GM23338 (cell line): ENCODE measurements around the gene ILF2. TPM values are rescaled to one million over a fixed set of nuclear protein-coding genes. Genes with fewer than 3 reads are reported as not detected.

Experiments
- ATAC-seq: fragments of 200-7000 bp; cut with Tn5 transposase; 3 replicates; pipeline ENCODE4 v1.9.1; 2020
- DNase-seq: peaks from one replicate; pipeline ENCODE4 v3.0.0-alpha.2; 2015; ENCODE audit warnings: low spot score
- H2AFZ ChIP-seq: fragments of 200-600 bp; sonication (generic); 2 replicates; pipeline ENCODE4 v1.8.0; 2016; ENCODE audit warnings: antibody characterized with exemption, mild to moderate bottlenecking, moderate library complexity
- H3F3A ChIP-seq: fragments of 200-600 bp; sonication (generic); replicated peaks from 2 replicates; pipeline ENCODE4 v1.8.0; 2017; ENCODE audit warnings: antibody characterized with exemption, mixed run types, low read depth
- H3K27ac ChIP-seq: fragments of 200-600 bp; sonication (generic); 2 replicates; pipeline ENCODE4 v1.6.1; 2016; ENCODE audit warnings: low read depth
- H3K27me3 ChIP-seq: fragments of 200-600 bp; sonication (generic); 2 replicates; pipeline ENCODE4 v1.8.0; 2016; ENCODE audit warnings: mild to moderate bottlenecking, mixed run types, moderate library complexity; ENCODE audit not compliant: insufficient read depth
- H3K36me3 ChIP-seq: fragments of 200-600 bp; sonication (generic); 2 replicates; pipeline ENCODE4 v1.8.0; 2016; ENCODE audit warnings: mild to moderate bottlenecking; ENCODE audit not compliant: insufficient read depth
- H3K4me1 ChIP-seq: fragments of 200-600 bp; sonication (generic); 2 replicates; pipeline ENCODE4 v1.8.0; 2016; ENCODE audit warnings: mild to moderate bottlenecking, moderate library complexity; ENCODE audit not compliant: insufficient read depth
- H3K4me2 ChIP-seq: fragments of 200-600 bp; sonication (generic); 2 replicates; pipeline ENCODE4 v1.7.1; 2017; ENCODE audit warnings: mixed run types
- H3K4me3 ChIP-seq: fragments of 200-600 bp; sonication (generic); 2 replicates; pipeline ENCODE4 v1.6.1; 2016; ENCODE audit warnings: mixed run types
- H3K79me2 ChIP-seq: fragments of 200-600 bp; sonication (generic); replicated peaks from 2 replicates; pipeline ENCODE4 v1.8.0; 2017; ENCODE audit warnings: mild to moderate bottlenecking; ENCODE audit not compliant: insufficient read depth
- H3K9me2 ChIP-seq: fragments of 200-600 bp; sonication (generic); 2 replicates; pipeline ENCODE4 v1.8.0; 2017; ENCODE audit not compliant: insufficient read depth
- H4K20me1 ChIP-seq: fragments of 200-600 bp; sonication (generic); replicated peaks from 2 replicates; pipeline ENCODE4 v1.8.0; 2017; ENCODE audit warnings: mild to moderate bottlenecking; ENCODE audit not compliant: insufficient read depth
- H3K27ac Mint-ChIP-seq: 2 replicates; pipeline ENCODE4 v1.8.0; 2020; ENCODE audit warnings: inconsistent platforms, mild to moderate bottlenecking, moderate library complexity, mixed read lengths
- H3K27me3 Mint-ChIP-seq: 3 replicates; pipeline ENCODE4 v1.8.0; 2022; ENCODE audit warnings: low read depth, mild to moderate bottlenecking, moderate library complexity, mixed read lengths, inconsistent platforms; ENCODE audit not compliant: insufficient read depth, poor library complexity
- H3K36me3 Mint-ChIP-seq: 3 replicates; pipeline ENCODE4 v1.8.0; 2021; ENCODE audit warnings: low read depth, mild to moderate bottlenecking, inconsistent platforms, moderate library complexity, mixed read lengths
- H3K4me1 Mint-ChIP-seq: 3 replicates; pipeline ENCODE4 v1.8.0; 2020; ENCODE audit warnings: mild to moderate bottlenecking, inconsistent platforms, mixed read lengths
- H3K4me3 Mint-ChIP-seq: 3 replicates; pipeline ENCODE4 v1.8.0; 2021; ENCODE audit warnings: moderate library complexity, mild to moderate bottlenecking, inconsistent platforms, mixed read lengths
- H3K9me3 Mint-ChIP-seq: 3 replicates; pipeline ENCODE4 v1.8.0; 2020; ENCODE audit warnings: moderate library complexity, mild to moderate bottlenecking, inconsistent platforms, mixed read lengths
- CREB1 ChIP-seq: fragments of 250-450 bp; sonication (Bioruptor Pico); IDR thresholded peaks from 2 replicates; pipeline ENCODE4 v1.5.0; 2020; ENCODE audit warnings: low read depth, mild to moderate bottlenecking, moderate library complexity
- EZH2 ChIP-seq: fragments of 200-600 bp; sonication (generic); IDR thresholded peaks from one replicate; pipeline ENCODE4 v1.8.0; 2017; ENCODE audit warnings: antibody characterized with exemption, mild to moderate bottlenecking, low read depth; ENCODE audit not compliant: unreplicated experiment
- EZH2phosphoT487 ChIP-seq: fragments of 200-600 bp; sonication (generic); IDR thresholded peaks from one replicate; pipeline ENCODE4 v1.8.1; 2018; ENCODE audit warnings: antibody characterized with exemption; ENCODE audit not compliant: unreplicated experiment
- JUNB ChIP-seq: IDR thresholded peaks from one replicate; pipeline ENCODE4 v1.6.1; 2016; ENCODE audit warnings: antibody characterized with exemption; ENCODE audit not compliant: unreplicated experiment
- NANOG ChIP-seq: IDR thresholded peaks from 2 replicates; pipeline ENCODE4 v1.6.1; 2016; ENCODE audit warnings: antibody characterized with exemption, borderline replicate concordance
- POLR2AphosphoS5 ChIP-seq: IDR thresholded peaks from 2 replicates; pipeline ENCODE4 v1.6.1; 2016; ENCODE audit warnings: antibody characterized with exemption, low read depth
- STAT1 ChIP-seq: IDR thresholded peaks from one replicate; pipeline ENCODE4 v1.6.1; 2016; ENCODE audit warnings: antibody characterized with exemption; ENCODE audit not compliant: unreplicated experiment
- ZNF114 ChIP-seq: fragments of 250-450 bp; sonication (Bioruptor Pico); IDR thresholded peaks from 2 replicates; pipeline ENCODE4 v1.5.0; 2020; ENCODE audit warnings: mild to moderate bottlenecking, moderate library complexity
- ZNF331 ChIP-seq: fragments of 250-450 bp; sonication (Bioruptor Pico); IDR thresholded peaks from 2 replicates; pipeline ENCODE4 v1.5.0; 2020; ENCODE audit warnings: low read depth, mild to moderate bottlenecking, moderate library complexity
- polyA plus RNA-seq: library from polyadenylated mRNA; unstranded; fragments of >200 nt; fragmentation: Nextera tagmentation; extraction: Ambion mirVana; gene quantifications from 2 replicates; pipeline ENCODE4 v1.2.1, GENCODE V29; 2016
- total RNA-seq: library from RNA; depleted of rRNA; stranded (reverse); fragments of >200 nt; shearing (Covaris generic); gene quantifications from 2 replicates; pipeline ENCODE4 v1.2.3, GENCODE V29; 2014
- TF ChIP-seq, protein P1 (sequence below): IDR thresholded peaks from one replicate; pipeline ENCODE4 v1.6.1; 2018; ENCODE audit warnings: antibody characterized with exemption; ENCODE audit not compliant: unreplicated experiment
- TF ChIP-seq, protein P2 (sequence below), 2 experiments: fragments of 200-600 bp in 1 of 2; sonication (generic) in 1 of 2; conservative IDR thresholded peaks; 2 replicates each; pipeline versions ENCODE4 v1.5.1 to v1.6.1; 2016 to 2017; ENCODE audit warnings: antibody characterized with exemption in 2 of 2, low read depth in 2 of 2, mild to moderate bottlenecking in 2 of 2, moderate library complexity in 1 of 2
- TF ChIP-seq, protein P3 (sequence below): IDR thresholded peaks from 2 replicates; pipeline ENCODE4 v1.6.1; 2016; ENCODE audit warnings: antibody characterized with exemption
- TF ChIP-seq, protein P4 (sequence below): fragments of 250-450 bp; sonication (Bioruptor Pico); IDR thresholded peaks from 2 replicates; pipeline ENCODE4 v1.5.0; 2020; ENCODE audit warnings: mild to moderate bottlenecking, moderate library complexity

Gene ILF2
- total and polyA plus RNA-seq, 2 experiments from 2014 or later, result 214 to 337 TPM

DNA sequence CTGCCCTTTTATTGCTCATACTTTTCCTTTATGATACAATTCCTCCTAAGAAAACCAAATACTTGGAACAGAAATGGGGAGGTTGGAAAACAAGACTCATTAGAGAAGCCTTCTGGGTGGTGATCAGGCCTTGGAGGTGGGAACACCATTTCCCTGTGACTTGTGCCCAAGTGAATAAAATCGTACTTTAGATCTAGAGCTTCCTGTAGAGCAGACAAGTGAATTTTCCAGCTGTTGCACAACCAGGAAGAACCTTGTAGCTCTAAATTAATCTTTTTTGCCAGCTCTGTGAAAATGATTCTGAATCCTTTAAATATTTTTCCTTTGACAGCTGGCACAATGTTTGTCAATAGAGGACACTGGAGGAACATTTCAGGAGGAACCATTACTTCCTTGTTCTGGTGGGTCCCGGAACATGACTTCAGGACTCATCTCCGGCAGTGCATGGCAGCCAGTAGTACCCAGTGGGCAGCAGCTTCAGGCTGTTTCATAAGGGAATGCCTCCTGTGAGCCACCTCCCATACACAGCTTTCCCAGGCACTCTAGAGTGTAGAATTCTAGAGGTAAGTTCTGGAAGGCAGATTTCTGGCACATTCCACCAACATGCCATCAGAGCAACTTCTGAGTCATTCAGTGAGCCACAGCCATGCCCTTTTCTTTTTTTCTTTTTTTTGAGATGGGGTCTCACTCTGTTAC, 17.8 kb downstream of the ILF2 start:
- Histone ChIP-seq H3K27ac (no peak overlapping the region), H2AFZ (no peak overlapping the region), H3K79me2 (no peaks in the 10 kb centered on the region), H3K9me2 (no peaks in the 10 kb centered on the region), H3K4me1 (no peaks in the 10 kb centered on the region), H3K36me3 (no peaks in the 10 kb centered on the region), H3K4me3 (no peak overlapping the region), H3K27me3 (no peaks in the 10 kb centered on the region), H3K4me2 (no peak overlapping the region), H3F3A (no peaks in the 10 kb centered on the region), H4K20me1 (0 out of 2 replicates have a peak, but pooled peaks cover 3% of the 10 kb centered on the region)
- peaks cover 12% of the 10 kb centered on the region for H3K27me3 Mint-ChIP-seq
- no peak overlapping the region for H3K27ac Mint-ChIP-seq
- no peak for TF ChIP-seq EZH2
- no peak for TF ChIP-seq STAT1
- TF ChIP-seq, protein P1, sequence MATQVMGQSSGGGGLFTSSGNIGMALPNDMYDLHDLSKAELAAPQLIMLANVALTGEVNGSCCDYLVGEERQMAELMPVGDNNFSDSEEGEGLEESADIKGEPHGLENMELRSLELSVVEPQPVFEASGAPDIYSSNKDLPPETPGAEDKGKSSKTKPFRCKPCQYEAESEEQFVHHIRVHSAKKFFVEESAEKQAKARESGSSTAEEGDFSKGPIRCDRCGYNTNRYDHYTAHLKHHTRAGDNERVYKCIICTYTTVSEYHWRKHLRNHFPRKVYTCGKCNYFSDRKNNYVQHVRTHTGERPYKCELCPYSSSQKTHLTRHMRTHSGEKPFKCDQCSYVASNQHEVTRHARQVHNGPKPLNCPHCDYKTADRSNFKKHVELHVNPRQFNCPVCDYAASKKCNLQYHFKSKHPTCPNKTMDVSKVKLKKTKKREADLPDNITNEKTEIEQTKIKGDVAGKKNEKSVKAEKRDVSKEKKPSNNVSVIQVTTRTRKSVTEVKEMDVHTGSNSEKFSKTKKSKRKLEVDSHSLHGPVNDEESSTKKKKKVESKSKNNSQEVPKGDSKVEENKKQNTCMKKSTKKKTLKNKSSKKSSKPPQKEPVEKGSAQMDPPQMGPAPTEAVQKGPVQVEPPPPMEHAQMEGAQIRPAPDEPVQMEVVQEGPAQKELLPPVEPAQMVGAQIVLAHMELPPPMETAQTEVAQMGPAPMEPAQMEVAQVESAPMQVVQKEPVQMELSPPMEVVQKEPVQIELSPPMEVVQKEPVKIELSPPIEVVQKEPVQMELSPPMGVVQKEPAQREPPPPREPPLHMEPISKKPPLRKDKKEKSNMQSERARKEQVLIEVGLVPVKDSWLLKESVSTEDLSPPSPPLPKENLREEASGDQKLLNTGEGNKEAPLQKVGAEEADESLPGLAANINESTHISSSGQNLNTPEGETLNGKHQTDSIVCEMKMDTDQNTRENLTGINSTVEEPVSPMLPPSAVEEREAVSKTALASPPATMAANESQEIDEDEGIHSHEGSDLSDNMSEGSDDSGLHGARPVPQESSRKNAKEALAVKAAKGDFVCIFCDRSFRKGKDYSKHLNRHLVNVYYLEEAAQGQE, result no peak
- TF ChIP-seq, protein P2, sequence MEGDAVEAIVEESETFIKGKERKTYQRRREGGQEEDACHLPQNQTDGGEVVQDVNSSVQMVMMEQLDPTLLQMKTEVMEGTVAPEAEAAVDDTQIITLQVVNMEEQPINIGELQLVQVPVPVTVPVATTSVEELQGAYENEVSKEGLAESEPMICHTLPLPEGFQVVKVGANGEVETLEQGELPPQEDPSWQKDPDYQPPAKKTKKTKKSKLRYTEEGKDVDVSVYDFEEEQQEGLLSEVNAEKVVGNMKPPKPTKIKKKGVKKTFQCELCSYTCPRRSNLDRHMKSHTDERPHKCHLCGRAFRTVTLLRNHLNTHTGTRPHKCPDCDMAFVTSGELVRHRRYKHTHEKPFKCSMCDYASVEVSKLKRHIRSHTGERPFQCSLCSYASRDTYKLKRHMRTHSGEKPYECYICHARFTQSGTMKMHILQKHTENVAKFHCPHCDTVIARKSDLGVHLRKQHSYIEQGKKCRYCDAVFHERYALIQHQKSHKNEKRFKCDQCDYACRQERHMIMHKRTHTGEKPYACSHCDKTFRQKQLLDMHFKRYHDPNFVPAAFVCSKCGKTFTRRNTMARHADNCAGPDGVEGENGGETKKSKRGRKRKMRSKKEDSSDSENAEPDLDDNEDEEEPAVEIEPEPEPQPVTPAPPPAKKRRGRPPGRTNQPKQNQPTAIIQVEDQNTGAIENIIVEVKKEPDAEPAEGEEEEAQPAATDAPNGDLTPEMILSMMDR (conservative IDR thresholded peaks at IDR 0.05; ENCODE audit: low read depth in 2 of 2), result no peak
- no peak for TF ChIP-seq NANOG
- no peak for TF ChIP-seq CREB1 (CRISPR knock-in tag)
- TF ChIP-seq POLR2AphosphoS5, result no peak
- no peak for TF ChIP-seq JUNB
- TF ChIP-seq, protein P3, sequence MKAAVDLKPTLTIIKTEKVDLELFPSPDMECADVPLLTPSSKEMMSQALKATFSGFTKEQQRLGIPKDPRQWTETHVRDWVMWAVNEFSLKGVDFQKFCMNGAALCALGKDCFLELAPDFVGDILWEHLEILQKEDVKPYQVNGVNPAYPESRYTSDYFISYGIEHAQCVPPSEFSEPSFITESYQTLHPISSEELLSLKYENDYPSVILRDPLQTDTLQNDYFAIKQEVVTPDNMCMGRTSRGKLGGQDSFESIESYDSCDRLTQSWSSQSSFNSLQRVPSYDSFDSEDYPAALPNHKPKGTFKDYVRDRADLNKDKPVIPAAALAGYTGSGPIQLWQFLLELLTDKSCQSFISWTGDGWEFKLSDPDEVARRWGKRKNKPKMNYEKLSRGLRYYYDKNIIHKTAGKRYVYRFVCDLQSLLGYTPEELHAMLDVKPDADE, result no peak
- no peak for TF ChIP-seq ZNF114
- TF ChIP-seq, protein P4, sequence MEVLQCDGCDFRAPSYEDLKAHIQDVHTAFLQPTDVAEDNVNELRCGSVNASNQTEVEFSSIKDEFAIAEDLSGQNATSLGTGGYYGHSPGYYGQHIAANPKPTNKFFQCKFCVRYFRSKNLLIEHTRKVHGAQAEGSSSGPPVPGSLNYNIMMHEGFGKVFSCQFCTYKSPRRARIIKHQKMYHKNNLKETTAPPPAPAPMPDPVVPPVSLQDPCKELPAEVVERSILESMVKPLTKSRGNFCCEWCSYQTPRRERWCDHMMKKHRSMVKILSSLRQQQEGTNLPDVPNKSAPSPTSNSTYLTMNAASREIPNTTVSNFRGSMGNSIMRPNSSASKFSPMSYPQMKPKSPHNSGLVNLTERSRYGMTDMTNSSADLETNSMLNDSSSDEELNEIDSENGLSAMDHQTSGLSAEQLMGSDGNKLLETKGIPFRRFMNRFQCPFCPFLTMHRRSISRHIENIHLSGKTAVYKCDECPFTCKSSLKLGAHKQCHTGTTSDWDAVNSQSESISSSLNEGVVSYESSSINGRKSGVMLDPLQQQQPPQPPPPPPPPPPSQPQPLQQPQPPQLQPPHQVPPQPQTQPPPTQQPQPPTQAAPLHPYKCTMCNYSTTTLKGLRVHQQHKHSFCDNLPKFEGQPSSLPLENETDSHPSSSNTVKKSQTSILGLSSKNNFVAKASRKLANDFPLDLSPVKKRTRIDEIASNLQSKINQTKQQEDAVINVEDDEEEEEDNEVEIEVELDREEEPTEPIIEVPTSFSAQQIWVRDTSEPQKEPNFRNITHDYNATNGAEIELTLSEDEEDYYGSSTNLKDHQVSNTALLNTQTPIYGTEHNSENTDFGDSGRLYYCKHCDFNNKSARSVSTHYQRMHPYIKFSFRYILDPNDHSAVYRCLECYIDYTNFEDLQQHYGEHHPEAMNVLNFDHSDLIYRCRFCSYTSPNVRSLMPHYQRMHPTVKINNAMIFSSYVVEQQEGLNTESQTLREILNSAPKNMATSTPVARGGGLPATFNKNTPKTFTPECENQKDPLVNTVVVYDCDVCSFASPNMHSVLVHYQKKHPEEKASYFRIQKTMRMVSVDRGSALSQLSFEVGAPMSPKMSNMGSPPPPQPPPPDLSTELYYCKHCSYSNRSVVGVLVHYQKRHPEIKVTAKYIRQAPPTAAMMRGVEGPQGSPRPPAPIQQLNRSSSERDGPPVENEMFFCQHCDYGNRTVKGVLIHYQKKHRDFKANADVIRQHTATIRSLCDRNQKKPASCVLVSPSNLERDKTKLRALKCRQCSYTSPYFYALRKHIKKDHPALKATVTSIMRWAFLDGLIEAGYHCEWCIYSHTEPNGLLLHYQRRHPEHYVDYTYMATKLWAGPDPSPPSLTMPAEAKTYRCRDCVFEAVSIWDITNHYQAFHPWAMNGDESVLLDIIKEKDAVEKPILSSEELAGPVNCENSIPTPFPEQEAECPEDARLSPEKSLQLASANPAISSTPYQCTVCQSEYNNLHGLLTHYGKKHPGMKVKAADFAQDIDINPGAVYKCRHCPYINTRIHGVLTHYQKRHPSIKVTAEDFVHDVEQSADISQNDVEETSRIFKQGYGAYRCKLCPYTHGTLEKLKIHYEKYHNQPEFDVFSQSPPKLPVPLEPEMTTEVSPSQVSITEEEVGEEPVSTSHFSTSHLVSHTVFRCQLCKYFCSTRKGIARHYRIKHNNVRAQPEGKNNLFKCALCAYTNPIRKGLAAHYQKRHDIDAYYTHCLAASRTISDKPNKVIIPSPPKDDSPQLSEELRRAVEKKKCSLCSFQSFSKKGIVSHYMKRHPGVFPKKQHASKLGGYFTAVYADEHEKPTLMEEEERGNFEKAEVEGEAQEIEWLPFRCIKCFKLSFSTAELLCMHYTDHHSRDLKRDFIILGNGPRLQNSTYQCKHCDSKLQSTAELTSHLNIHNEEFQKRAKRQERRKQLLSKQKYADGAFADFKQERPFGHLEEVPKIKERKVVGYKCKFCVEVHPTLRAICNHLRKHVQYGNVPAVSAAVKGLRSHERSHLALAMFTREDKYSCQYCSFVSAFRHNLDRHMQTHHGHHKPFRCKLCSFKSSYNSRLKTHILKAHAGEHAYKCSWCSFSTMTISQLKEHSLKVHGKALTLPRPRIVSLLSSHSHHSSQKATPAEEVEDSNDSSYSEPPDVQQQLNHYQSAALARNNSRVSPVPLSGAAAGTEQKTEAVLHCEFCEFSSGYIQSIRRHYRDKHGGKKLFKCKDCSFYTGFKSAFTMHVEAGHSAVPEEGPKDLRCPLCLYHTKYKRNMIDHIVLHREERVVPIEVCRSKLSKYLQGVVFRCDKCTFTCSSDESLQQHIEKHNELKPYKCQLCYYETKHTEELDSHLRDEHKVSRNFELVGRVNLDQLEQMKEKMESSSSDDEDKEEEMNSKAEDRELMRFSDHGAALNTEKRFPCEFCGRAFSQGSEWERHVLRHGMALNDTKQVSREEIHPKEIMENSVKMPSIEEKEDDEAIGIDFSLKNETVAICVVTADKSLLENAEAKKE (CRISPR knock-in tag), result no peak
- no peak for TF ChIP-seq ZNF331 (CRISPR knock-in tag)
- TF ChIP-seq EZH2phosphoT487, result no peak
- no peak for ATAC-seq
- H3K4me1 Mint-ChIP-seq, result no peaks in the 10 kb centered on the region
- H3K9me3 Mint-ChIP-seq, result no peaks in the 10 kb centered on the region
- no peak overlapping the region for H3K4me3 Mint-ChIP-seq
- H3K36me3 Mint-ChIP-seq, result no peaks in the 10 kb centered on the region
- DNase-seq, result no peak
